GM18498 (cell line): ENCODE measurements around the gene MCM8.
"Not testable (repeated sequence)": the region's sequence is repeated elsewhere in the genome, so short reads cannot be mapped to it uniquely, and the experiment has no call there.

ENCODE experiments used
- ATAC-seq: cut with Tn5 transposase; IDR thresholded peaks from one replicate; pipeline ENCODE4 v1.9.1; 2021; ENCODE audit warnings: mild to moderate bottlenecking, moderate library complexity; ENCODE audit not compliant: unreplicated experiment

Gene MCM8

DNA sequence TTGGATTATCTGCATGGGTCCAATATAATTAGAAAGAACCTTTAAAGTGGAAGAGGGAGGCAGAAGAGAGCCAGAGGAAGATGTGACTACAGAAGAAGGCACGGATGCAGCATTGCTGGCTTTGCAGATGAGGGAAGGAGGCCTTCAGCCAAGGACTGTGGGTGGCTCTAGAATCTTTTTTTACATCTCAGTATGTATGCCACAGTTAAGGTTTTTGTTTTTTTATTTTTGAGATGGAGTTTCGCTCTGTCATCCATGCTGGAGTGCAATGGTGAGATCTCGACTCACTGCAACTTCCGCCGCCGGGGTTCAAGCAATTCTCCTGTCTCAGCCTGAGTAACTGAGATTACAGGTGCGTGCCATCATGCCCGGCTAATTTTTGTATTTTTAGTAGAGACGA, 49.3 kb downstream of the MCM8 start:
- ATAC-seq = no peak

DNA sequence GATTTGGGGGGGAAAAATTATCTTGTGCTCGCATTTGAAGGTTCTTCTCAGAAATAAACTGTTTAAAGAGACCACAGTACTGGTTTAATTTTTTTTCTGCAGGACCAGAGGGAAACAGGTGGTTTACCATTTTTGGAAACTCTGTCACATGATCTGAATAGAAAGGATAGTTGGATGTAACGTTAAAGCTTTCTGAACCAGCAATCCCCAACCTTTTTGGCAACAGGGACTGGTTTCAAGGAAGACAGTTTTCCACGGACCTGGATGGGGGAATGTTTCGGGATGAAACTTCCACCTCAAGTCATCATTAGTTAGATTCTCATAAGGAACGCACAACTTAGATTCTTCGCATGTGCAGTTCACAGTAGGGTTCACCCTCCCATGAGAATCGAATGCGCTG, 50.4 kb downstream of the MCM8 start:
- ATAC-seq = no peak

DNA sequence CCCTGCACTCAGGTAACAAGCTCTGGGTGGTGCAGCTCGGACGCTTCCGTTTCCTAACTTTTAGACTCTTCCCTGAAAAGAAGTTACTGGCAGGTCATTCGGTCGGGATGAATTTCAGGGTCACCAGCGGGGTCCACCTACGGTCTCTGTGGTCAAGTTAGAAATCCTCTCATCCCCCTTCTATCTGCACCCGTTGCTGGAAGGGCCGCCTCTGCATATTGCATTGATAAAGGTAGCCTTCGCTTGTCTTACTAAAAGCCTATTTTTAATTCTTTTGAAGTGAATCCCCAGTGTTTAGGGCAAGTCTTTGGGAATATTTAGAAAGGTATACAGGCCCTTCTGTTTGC, 56.1 kb downstream of the MCM8 start:
- no peak for ATAC-seq

- ATAC-seq = no peak
Measured at GRCh38 chr20:6007094-6007528, 56.7 kb downstream of the MCM8 start.

GRCh38 chr20:6007529-6008103, 57.2 kb downstream of the MCM8 start:
- no peak for ATAC-seq

- ATAC-seq = no peak
Measured at GRCh38 chr20:6008254-6008653, 57.8 kb downstream of the MCM8 start.

GRCh38 chr20:6012179-6012578, 61.7 kb downstream of the MCM8 start:
- ATAC-seq = no peak

GRCh38 chr20:6014017-6014416, 63.6 kb downstream of the MCM8 start:
- ATAC-seq = no peak

DNA sequence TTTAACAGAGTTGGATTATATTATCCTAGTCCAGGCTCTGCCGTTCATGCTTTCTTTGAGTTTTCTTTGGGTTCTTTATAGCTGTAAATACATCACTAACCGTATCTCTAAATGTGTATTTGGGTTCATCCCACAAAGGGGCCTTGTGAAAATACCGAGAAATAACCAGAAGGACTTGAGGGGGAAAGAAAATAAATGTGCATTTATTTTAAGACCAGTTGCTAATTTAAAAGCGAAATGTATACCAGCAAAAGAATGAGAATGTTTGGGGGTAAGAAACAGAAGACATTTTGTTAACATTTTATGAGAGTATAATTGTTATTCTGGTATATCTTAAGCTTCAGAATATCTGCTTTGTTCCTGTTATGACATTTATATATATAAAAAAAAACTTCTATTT, 64.5 kb downstream of the MCM8 start:
- no peak for ATAC-seq

GRCh38 chr20:6017467-6017866, 67.0 kb downstream of the MCM8 start:
- ATAC-seq = no peak

- ATAC-seq = no peak
Measured at GRCh38 chr20:6017880-6018279, 67.4 kb downstream of the MCM8 start.

GRCh38 chr20:6024768-6025167, 74.3 kb downstream of the MCM8 start:
- ATAC-seq = no peak

DNA sequence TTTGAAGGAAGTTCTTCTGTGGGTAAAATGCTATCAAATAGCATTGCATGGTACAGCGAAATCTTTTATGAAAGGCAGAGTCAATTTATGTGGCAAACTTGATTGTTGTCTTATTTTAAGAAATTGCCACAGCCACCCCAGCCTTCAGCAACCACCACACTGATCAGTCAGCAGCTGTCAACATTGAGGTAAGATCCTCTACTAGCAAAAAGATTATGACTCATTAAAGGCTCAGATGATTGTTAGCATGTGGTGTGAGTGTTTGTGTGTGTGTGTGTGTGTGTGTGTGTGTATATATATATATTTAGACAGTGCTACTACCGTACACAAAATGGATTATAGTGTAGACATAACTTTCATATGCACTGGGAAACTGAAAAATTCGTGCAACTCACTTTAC, 75.6 kb downstream of the MCM8 start:
- no peak for ATAC-seq

DNA sequence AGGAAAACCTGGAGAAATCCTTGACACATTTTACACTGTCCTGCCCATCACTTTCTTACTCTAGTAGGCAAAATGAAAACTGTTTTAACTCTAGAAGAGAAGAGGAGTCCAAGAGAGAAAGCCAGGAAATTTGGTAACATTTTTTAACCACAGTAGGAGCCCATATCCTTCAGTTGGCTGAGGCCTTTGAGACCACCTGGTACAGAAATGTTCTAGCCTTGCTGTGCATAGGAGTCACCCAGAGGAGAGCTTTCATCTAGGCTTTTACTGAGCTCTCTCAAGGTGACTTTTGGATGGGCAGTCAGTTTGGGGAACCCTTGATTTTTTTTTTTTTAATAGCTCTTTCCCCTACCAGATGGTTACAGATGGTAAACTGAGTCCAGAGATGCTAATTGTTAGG, 78.4 kb downstream of the MCM8 start:
- no peak for ATAC-seq

- ATAC-seq = no peak
Measured at GRCh38 chr20:6029538-6029937, 79.1 kb downstream of the MCM8 start.

DNA sequence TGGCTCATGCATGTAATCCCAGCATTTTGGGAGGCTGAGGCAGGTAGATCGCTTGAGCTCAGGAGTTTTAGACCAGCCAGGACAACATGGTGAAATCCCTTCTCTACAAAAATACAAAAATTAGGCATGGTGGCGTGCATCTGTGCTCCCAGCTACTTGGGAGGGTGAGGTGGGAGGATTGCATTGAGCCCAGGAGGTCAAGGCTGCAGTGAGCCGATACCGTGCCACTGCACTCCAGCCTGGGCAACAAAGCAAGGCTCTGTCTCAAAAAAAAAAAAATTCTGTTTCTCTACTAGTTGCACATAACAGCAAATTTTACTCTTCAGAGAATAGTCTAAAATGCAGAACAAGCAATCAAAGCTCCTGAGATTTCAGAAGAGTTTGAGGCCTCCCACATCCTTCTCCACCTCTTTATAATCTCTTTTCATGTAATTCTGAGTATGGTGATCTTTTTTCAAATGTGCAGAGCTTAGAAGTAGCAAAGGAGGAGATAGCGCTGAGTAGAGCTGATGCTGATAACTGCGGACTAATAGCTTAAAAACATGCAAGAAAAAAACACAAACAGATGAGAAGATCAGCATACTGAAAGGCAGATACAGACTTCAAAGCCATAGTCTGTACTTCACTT, 80.1 kb downstream of the MCM8 start:
- ATAC-seq = no peak

DNA sequence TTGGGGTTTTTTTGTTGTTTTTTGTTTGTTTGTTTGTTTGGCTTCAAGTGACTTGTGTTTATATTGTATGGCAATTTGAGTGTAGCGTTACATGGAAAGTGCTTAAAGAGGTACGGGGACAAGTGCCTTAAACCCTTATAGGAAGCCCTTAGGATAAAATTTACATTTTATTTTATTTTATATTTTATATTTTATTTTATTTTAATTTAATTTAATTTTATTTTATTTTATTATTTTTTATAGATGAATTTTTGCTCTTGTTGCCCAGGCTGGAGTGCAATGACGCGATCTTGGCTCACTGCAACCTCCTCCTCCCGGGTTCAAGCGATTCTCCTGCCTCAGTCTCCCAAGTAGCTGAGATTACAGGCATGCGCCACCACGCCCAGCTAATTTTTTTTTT, 82.5 kb downstream of the MCM8 start:
- ATAC-seq = not testable (repeated sequence)

DNA sequence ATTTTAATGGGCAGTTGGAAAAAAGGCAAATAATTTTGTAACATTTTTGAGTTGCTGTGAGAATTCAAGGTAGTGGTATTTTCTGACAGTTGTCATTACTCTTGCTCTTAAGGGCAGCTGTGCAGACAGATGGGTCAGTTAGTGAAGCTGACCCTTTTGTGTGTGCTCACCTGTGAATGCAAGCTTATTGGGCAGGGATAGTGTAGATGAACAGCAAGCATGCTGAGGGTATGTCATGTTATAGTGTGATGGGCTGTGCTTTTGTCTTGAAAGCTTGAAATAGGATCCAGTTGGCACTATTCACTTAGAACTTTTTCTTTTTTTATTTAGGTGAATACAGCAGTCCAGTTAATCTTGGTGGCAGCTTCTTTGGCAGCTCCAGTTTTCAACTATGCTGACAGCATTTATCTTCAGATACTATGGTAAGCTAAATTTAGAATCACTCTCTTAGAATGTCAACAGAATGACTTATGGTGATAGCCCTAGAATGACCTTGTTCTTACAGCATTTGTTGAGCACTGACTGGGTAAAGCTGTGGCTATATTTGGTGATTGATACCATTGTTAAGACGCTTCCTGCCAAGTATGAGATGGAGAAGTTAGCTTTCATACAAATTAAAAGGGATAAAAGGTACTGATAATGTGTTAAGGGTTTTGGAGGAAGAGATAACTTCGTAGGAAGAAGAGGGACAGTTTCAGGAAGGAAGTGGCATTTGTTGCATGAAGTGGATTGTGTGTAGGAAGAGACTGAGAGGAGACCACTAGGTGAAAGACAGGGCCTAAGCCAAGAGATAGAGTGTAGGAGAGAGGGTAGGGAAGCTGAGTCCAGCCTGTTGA, 83.9 kb downstream of the MCM8 start:
- no peak for ATAC-seq

DNA sequence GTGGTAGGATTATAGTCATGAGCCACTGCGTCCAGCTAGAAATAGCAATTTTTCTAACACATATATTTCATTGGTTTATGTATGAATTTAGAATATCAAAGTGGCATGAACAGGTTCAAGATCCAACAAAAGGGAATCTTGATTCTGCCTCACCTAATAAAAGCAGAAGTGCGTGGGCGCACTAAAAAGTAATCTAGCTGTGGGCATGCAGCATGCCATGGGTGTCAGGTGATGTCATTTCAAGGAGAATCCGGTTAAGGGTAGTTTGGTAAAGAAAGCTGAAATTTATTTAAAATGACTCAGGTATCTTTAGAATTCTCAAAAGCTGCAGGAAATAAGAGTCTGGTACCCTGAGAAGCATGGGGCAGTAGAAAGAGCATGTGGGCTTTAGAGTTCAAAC, 85.8 kb downstream of the MCM8 start:
- ATAC-seq = no peak

DNA sequence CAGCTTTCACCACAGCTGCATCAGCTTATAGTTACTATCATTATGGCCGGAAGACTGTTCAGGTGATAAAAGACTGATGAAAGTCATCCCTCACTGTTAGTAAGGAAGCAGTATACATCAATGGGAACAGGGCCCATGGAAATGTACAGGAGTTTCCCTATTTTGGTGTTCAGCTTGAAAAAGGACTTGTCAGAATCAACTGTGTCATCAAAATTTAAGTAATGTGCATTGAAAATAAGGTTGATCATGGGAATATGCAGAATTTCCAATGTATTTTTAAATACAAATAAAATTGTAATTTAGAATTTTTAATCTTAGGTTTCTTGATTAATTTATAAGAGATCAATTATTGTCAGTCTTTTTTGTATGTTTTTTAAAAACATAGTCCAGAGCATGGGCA, 86.6 kb downstream of the MCM8 start:
- ATAC-seq = no peak

DNA sequence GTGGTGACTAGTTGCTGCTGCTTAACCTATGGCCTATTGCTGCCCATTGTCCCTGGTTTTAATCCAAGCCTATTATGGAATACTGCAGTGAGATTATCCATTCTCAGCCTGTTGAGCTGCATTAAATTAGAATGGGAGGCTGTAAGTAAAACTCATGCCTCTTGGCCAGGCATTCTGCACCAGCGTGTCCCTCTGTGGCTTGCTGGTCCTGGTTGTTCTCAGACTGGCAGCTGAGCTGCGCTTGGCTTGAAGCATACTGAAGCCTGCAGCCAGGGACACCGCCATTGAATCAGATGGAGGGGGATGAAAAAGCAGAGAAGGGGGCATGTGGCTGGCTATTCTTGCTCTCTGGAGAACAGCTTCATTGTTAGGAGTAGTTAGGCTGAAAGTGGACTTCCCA, 87.8 kb downstream of the MCM8 start:
- ATAC-seq = no peak

- ATAC-seq = no peak
Measured at GRCh38 chr20:6039766-6040165, 89.3 kb downstream of the MCM8 start.
